ENCODE results near the gene TLR4.

TLR4 gene

GRCh38 chr9:117746263-117746662, 42.1 kb downstream of the TLR4 start:
- DNase-seq = no peak

DNA sequence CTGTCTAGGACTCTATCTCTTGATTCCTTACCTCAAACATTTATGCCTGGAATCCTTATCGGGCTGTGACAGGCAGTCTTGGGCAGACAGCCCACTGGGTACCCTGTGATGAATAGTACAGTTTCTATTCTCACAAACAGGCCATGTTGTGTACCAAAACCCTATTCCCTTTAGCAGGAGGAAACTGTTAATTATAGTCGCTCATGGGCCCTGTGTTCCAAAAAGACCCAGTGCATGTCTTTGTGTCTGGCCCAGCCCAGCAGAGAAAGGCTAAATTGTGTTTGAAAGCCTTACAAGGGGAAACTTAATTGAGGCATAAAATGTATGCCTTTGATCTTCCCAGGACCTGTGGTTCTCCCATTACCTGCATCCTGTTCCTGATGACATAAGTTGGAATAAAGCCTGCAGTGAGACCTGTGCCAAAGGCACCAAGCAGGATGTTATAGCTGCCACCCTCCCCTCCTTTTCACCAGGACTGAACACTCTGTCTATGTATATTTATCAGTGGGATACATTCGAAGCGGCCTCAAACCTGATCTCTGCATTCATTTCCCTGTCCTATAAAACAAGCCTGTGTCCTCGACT, 43.3 kb downstream of the TLR4 start:
- no peak for DNase-seq

GRCh38 chr9:117750401-117750800, 46.2 kb downstream of the TLR4 start:
- DNase-seq = no peak

GRCh38 chr9:117752894-117753293, 48.7 kb downstream of the TLR4 start:
- DNase-seq = no peak

DNA sequence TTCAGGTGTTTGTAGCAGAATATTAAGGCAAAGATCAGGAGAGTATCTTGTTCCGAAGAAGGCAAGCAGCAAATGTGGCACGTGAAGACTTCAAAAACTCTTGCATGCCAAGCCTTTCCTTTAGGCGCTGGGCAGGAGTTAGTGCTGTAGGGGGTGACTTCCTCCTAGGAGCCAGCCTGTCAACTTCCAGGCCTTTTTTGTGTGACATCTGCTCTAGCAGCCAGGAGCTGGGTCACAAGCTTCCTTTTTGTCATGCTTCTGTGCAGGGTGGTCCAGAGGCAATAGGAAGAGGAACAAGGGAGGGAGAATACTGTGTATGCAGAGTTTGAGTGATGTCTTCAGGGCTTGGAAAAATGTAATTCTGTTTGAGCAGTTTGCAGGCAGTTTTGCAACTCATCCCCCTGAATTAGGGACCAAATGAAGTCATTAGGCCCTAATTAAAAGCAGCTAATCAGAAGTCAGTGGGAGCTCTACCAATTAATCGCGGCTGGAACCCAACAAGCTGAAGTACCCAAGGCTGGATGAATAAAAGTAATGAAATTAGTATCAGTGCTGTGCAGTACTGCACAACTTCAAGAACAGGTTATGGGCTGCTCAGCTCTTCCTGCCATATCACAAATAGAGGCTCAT, 53.5 kb downstream of the TLR4 start:
- DNase-seq = no peak

DNA sequence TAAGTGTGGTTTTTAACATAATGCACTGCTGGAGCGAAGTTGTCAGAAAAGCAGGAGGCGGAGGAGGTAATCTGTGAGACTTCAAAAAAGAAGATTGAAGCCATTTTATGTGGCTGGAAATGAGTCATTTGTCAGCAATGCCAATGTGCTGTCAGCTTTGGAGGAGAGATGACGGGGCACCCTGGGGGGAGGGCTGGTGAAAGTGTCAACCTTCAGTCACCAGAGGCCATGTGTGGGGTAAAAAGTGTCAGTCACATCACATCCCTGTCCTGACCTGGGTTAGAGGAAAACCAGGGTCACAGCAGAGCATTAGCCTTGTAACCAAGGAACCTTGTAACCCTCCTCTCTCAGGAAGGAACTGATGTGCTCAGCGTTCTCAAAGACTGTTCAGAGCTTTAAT, 59.1 kb downstream of the TLR4 start:
- no peak for DNase-seq

- DNase-seq = no peak
Observed at GRCh38 chr9:117768750-117769395, 64.7 kb downstream of the TLR4 start.

- DNase-seq = no peak
Observed at GRCh38 chr9:117771136-117771535, 66.9 kb downstream of the TLR4 start.

- DNase-seq = no peak
Observed at GRCh38 chr9:117772960-117773359, 68.8 kb downstream of the TLR4 start.

Measured in activated effector memory CD4-positive, alpha-beta T cell treated with Interleukin-2 at 50 U/mL for 16 hours (primary cell).